HG03439 (cell line): ENCODE data around the gene MYO6.
"Not testable (repeated sequence)": the region's sequence is repeated elsewhere in the genome, so short reads cannot be mapped to it uniquely, and the experiment has no call there.

ENCODE experiments used
- ATAC-seq: cut with Tn5 transposase; IDR thresholded peaks from one replicate; pipeline ENCODE4 v1.9.1; 2021; ENCODE audit warnings: mild to moderate bottlenecking, moderate library complexity; ENCODE audit not compliant: unreplicated experiment

MYO6 gene

GRCh38 chr6:75880305-75880704 lies 131.3 kb downstream of the MYO6 start:
- ATAC-seq, result no peak

- ATAC-seq, result no peak
These were observed 133.7 kb downstream of the MYO6 start for GRCh38 chr6:75882734-75883133.

GRCh38 chr6:75884822-75885221 lies 135.8 kb downstream of the MYO6 start:
- no peak for ATAC-seq

GRCh38 chr6:75892384-75892783 lies 143.3 kb downstream of the MYO6 start:
- ATAC-seq, result no peak

- ATAC-seq, result peak; percentile 66
These were observed 144.2 kb downstream of the MYO6 start for GRCh38 chr6:75893058-75893775.

- ATAC-seq, result no peak
These were observed 144.7 kb downstream of the MYO6 start for GRCh38 chr6:75893776-75894152.

GRCh38 chr6:75896526-75896925 lies 147.5 kb downstream of the MYO6 start:
- ATAC-seq, result no peak

GRCh38 chr6:75900216-75900615 lies 151.2 kb downstream of the MYO6 start:
- not testable (repeated sequence) for ATAC-seq

GRCh38 chr6:75905129-75905528 lies 156.1 kb downstream of the MYO6 start:
- not testable (repeated sequence) for ATAC-seq

GRCh38 chr6:75906871-75907270 lies 157.8 kb downstream of the MYO6 start:
- no peak for ATAC-seq

- ATAC-seq, result no peak
These were observed 158.4 kb downstream of the MYO6 start for GRCh38 chr6:75907444-75907843.

GRCh38 chr6:75913040-75913439 lies 164.0 kb downstream of the MYO6 start:
- no peak for ATAC-seq

GRCh38 chr6:75922226-75922625 lies 173.2 kb downstream of the MYO6 start:
- ATAC-seq, result no peak

GRCh38 chr6:75926293-75927168 lies 177.5 kb downstream of the MYO6 start:
- ATAC-seq, result peak; percentile 66

GRCh38 chr6:75931011-75931680 lies 182.1 kb downstream of the MYO6 start:
- no peak for ATAC-seq

- no peak for ATAC-seq
These were observed 183.0 kb downstream of the MYO6 start for GRCh38 chr6:75932067-75932466.

GRCh38 chr6:75933387-75933975 lies 184.4 kb downstream of the MYO6 start:
- ATAC-seq, result no peak

- peak; percentile 74 for ATAC-seq
These were observed 185.8 kb downstream of the MYO6 start for GRCh38 chr6:75934643-75935472.

GRCh38 chr6:75935473-75935793 lies 186.4 kb downstream of the MYO6 start:
- ATAC-seq, result no peak

- no peak for ATAC-seq
These were observed 187.6 kb downstream of the MYO6 start for GRCh38 chr6:75936682-75937081.
